Upper lobe of right lung (tissue), 1 donor: ENCODE results near the gene EPN2. TPM values are rescaled to one million over a fixed set of nuclear protein-coding genes. Genes with fewer than 3 reads are reported as not detected.

Experiments
- ATAC-seq: fragments of 200-7000 bp; cut with Tn5 transposase; one replicate; pipeline ENCODE4 v1.9.1; 2020; ENCODE audit warnings: mild to moderate bottlenecking, moderate library complexity
- DNase-seq: peaks from one replicate; pipeline ENCODE4 v3.0.0-alpha.2; 2020
- H3K27ac ChIP-seq: fragments of 200-600 bp; one replicate; pipeline ENCODE4 v1.8.0; 2022
- H3K27me3 ChIP-seq: fragments of 200-600 bp; one replicate; pipeline ENCODE4 v1.8.0; 2022; ENCODE audit warnings: mild to moderate bottlenecking
- H3K36me3 ChIP-seq: fragments of 200-600 bp; one replicate; pipeline ENCODE4 v1.8.0; 2022
- H3K4me1 ChIP-seq: fragments of 200-600 bp; one replicate; pipeline ENCODE4 v1.8.0; 2022
- H3K4me3 ChIP-seq: fragments of 200-600 bp; one replicate; pipeline ENCODE4 v1.8.0; 2022; ENCODE audit warnings: mild to moderate bottlenecking
- H3K9me3 ChIP-seq: fragments of 200-600 bp; one replicate; pipeline ENCODE4 v1.8.0; 2022
- CTCF ChIP-seq: fragments of 200-600 bp; IDR thresholded peaks from one replicate; pipeline ENCODE4 v1.8.0; 2022; ENCODE audit warnings: antibody characterized with exemption
- intact Hi-C: fragments of 100-400 bp; cut with DNase I; formaldehyde crosslinking; loops from one replicate; pipeline ENCODE4 v1.11.0; 2022
- total RNA-seq: library from RNA; stranded (reverse); fragmentation: NEBNext Ultra II Directional; extraction: Animal tissue kit (Norgen Biotek cat#: 25700); gene quantifications from one replicate; pipeline ENCODE4 v1.2.1, GENCODE V29; 2021
- donor health status: DM: no; HTN: yes; CAD: no; lungs with severe emphysema.

Gene EPN2
- total RNA-seq, 1 donor from 2014 or later = 54.5 TPM

- ATAC-seq (no peak), DNase-seq (no peak)
- no peak overlapping the region for H3K4me3 ChIP-seq
- peaks cover 14% of the 10 kb centered on the region for H3K4me1 ChIP-seq
- no peaks in the 10 kb centered on the region for H3K9me3 ChIP-seq
- intact Hi-C loops = no loop called here
- no peak for TF ChIP-seq CTCF
- H3K27ac ChIP-seq = no peak overlapping the region
- no peaks in the 10 kb centered on the region for H3K27me3 ChIP-seq
- no peaks in the 10 kb centered on the region for H3K36me3 ChIP-seq
Measured at GRCh38 chr17:19254651-19255050, 17.5 kb downstream of the EPN2 start.

GRCh38 chr17:19255279-19255678 is 18.1 kb downstream of the EPN2 start:
- intact Hi-C loops = no loop called here
- peaks cover 8% of the 10 kb centered on the region for H3K4me1 ChIP-seq
- no peak for DNase-seq
- no peak overlapping the region for H3K4me3 ChIP-seq
- no peaks in the 10 kb centered on the region for H3K27me3 ChIP-seq
- no peak for TF ChIP-seq CTCF
- H3K36me3 ChIP-seq = no peaks in the 10 kb centered on the region
- no peaks in the 10 kb centered on the region for H3K9me3 ChIP-seq
- H3K27ac ChIP-seq = no peak overlapping the region
- ATAC-seq = no peak

GRCh38 chr17:19258371-19258770 is 21.2 kb downstream of the EPN2 start:
- Histone ChIP-seq H3K9me3 (no peaks in the 10 kb centered on the region), H3K36me3 (no peaks in the 10 kb centered on the region), H3K4me1 (peaks cover 12% of the 10 kb centered on the region), H3K27me3 (no peaks in the 10 kb centered on the region), H3K27ac (no peak overlapping the region), H3K4me3 (no peak overlapping the region)
- DNase-seq (no peak), ATAC-seq (no peak)
- intact Hi-C loops = no loop called here
- no peak for TF ChIP-seq CTCF

- H3K27ac ChIP-seq = no peak overlapping the region
- H3K27me3 ChIP-seq = no peaks in the 10 kb centered on the region
- peaks cover 26% of the 10 kb centered on the region for H3K4me1 ChIP-seq
- peak; percentile 10 for TF ChIP-seq CTCF
- intact Hi-C loops = no loop called here
- no peaks in the 10 kb centered on the region for H3K36me3 ChIP-seq
- ATAC-seq (no peak), DNase-seq (no peak)
- H3K4me3 ChIP-seq = no peak overlapping the region
- no peaks in the 10 kb centered on the region for H3K9me3 ChIP-seq
Measured at GRCh38 chr17:19260958-19261357, 23.8 kb downstream of the EPN2 start.

- Histone ChIP-seq H3K4me1 (peaks cover 26% of the 10 kb centered on the region), H3K27me3 (no peaks in the 10 kb centered on the region), H3K9me3 (no peaks in the 10 kb centered on the region), H3K27ac (no peak overlapping the region), H3K4me3 (no peak overlapping the region), H3K36me3 (no peaks in the 10 kb centered on the region)
- ATAC-seq (no peak), DNase-seq (no peak)
- no peak for TF ChIP-seq CTCF
- intact Hi-C loops = no loop called here
Measured at GRCh38 chr17:19261426-19261825, 24.3 kb downstream of the EPN2 start.
